SK-N-SH (cell line): Measurements from ENCODE around the gene PICK1.

Experiments
- FOXJ3 ChIP-seq: sonication (generic); formaldehyde crosslinking; IDR thresholded peaks from 2 replicates; pipeline ENCODE4 v1.5.1; 2020; ENCODE audit warnings: mild to moderate bottlenecking, missing genetic modification reagents
- FOXM1 ChIP-seq: IDR thresholded peaks from 2 replicates; pipeline ENCODE4 v1.4.0; 2012; ENCODE audit warnings: low read depth, mild to moderate bottlenecking
- JUND ChIP-seq: IDR thresholded peaks from 2 replicates; pipeline ENCODE4 v1.4.0; 2012
- POLR2AphosphoS5 ChIP-seq: IDR thresholded peaks from 2 replicates; pipeline ENCODE4 v1.6.1; 2012; ENCODE audit warnings: low read depth, low read length
- TF ChIP-seq, protein P1 (sequence below): fragments of 200-600 bp; sonication (generic); IDR thresholded peaks from 2 replicates; pipeline ENCODE4 v1.6.1; 2017; ENCODE audit warnings: antibody characterized with exemption, mild to moderate bottlenecking, moderate library complexity
- TF ChIP-seq, protein P2 (sequence below): IDR thresholded peaks from 2 replicates; pipeline ENCODE4 v1.4.0; 2012; ENCODE audit warnings: low read depth
- TF ChIP-seq, protein P3 (sequence below): IDR thresholded peaks from 2 replicates; pipeline ENCODE4 v1.6.1; 2012; ENCODE audit warnings: mild to moderate bottlenecking, low read depth, low read length, moderate library complexity
- TF ChIP-seq, protein P4 (sequence below): IDR thresholded peaks from 2 replicates; pipeline ENCODE4 v1.4.0; 2012; ENCODE audit warnings: low read depth, borderline replicate concordance

DNA sequence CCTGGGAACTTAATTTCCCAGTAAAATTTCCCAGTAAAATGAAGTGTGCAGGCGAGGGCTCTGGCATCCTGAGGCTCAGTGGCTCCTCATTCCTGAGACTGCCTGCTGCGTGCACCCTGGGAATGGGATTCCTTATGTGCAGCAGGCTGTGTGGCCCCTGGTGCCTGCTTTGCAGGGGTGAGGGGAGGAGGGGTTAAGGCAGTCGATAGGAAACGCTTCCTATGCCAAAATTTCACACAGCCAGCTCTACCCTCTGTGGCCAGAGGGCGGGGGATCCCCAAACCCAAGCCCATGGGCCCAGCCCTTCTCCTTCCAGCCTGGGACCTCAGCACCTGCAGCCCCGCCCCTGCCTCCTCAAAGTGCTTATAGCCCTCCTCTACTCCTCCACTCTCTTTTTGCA, 65.4 kb downstream of the PICK1 start:
- no peak for TF ChIP-seq JUND
- TF ChIP-seq FOXJ3 (CRISPR knock-in tag): no peak
- no peak for TF ChIP-seq POLR2AphosphoS5
- TF ChIP-seq, protein P1, sequence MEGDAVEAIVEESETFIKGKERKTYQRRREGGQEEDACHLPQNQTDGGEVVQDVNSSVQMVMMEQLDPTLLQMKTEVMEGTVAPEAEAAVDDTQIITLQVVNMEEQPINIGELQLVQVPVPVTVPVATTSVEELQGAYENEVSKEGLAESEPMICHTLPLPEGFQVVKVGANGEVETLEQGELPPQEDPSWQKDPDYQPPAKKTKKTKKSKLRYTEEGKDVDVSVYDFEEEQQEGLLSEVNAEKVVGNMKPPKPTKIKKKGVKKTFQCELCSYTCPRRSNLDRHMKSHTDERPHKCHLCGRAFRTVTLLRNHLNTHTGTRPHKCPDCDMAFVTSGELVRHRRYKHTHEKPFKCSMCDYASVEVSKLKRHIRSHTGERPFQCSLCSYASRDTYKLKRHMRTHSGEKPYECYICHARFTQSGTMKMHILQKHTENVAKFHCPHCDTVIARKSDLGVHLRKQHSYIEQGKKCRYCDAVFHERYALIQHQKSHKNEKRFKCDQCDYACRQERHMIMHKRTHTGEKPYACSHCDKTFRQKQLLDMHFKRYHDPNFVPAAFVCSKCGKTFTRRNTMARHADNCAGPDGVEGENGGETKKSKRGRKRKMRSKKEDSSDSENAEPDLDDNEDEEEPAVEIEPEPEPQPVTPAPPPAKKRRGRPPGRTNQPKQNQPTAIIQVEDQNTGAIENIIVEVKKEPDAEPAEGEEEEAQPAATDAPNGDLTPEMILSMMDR: no peak
- TF ChIP-seq FOXM1: no peak
- TF ChIP-seq, protein P2, sequence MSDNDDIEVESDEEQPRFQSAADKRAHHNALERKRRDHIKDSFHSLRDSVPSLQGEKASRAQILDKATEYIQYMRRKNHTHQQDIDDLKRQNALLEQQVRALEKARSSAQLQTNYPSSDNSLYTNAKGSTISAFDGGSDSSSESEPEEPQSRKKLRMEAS: no peak
- TF ChIP-seq, protein P3, sequence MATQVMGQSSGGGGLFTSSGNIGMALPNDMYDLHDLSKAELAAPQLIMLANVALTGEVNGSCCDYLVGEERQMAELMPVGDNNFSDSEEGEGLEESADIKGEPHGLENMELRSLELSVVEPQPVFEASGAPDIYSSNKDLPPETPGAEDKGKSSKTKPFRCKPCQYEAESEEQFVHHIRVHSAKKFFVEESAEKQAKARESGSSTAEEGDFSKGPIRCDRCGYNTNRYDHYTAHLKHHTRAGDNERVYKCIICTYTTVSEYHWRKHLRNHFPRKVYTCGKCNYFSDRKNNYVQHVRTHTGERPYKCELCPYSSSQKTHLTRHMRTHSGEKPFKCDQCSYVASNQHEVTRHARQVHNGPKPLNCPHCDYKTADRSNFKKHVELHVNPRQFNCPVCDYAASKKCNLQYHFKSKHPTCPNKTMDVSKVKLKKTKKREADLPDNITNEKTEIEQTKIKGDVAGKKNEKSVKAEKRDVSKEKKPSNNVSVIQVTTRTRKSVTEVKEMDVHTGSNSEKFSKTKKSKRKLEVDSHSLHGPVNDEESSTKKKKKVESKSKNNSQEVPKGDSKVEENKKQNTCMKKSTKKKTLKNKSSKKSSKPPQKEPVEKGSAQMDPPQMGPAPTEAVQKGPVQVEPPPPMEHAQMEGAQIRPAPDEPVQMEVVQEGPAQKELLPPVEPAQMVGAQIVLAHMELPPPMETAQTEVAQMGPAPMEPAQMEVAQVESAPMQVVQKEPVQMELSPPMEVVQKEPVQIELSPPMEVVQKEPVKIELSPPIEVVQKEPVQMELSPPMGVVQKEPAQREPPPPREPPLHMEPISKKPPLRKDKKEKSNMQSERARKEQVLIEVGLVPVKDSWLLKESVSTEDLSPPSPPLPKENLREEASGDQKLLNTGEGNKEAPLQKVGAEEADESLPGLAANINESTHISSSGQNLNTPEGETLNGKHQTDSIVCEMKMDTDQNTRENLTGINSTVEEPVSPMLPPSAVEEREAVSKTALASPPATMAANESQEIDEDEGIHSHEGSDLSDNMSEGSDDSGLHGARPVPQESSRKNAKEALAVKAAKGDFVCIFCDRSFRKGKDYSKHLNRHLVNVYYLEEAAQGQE: no peak
- TF ChIP-seq, protein P4, sequence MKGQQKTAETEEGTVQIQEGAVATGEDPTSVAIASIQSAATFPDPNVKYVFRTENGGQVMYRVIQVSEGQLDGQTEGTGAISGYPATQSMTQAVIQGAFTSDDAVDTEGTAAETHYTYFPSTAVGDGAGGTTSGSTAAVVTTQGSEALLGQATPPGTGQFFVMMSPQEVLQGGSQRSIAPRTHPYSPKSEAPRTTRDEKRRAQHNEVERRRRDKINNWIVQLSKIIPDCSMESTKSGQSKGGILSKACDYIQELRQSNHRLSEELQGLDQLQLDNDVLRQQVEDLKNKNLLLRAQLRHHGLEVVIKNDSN: no peak
